HG03175 (cell line): Measurements from ENCODE around the gene CYLD.

Experiments
- ATAC-seq: cut with Tn5 transposase; IDR thresholded peaks from one replicate; pipeline ENCODE4 v1.9.1; 2021; ENCODE audit warnings: mild to moderate bottlenecking, moderate library complexity; ENCODE audit not compliant: unreplicated experiment

Gene CYLD

GRCh38 chr16:50737420-50737959, 4.4 kb upstream of the CYLD start:
- no peak for ATAC-seq

- no peak for ATAC-seq
Observed at GRCh38 chr16:50739031-50739430, 2.9 kb upstream of the CYLD start.

DNA sequence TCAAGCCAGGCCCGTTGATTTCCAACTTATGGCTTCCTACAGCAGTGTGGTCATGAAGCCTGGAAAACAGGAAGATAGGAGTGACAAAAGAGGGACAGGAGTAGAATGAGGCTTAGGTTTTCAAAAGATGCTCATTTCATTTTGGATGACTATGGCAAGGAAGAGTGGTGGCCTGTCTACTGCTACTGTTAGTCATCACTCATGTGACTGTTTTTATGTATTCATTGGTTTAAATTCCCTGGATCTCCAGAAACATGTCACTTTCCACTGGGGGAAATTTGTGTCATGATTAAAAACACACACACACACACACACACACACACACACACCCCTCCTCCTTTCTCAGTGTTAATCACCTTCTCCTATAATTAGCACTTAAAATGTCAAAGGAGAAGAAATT, 1.1 kb upstream of the CYLD start:
- ATAC-seq: no peak

- ATAC-seq: no peak
Observed at GRCh38 chr16:50741225-50741780, 583 bp upstream of the CYLD start.

DNA sequence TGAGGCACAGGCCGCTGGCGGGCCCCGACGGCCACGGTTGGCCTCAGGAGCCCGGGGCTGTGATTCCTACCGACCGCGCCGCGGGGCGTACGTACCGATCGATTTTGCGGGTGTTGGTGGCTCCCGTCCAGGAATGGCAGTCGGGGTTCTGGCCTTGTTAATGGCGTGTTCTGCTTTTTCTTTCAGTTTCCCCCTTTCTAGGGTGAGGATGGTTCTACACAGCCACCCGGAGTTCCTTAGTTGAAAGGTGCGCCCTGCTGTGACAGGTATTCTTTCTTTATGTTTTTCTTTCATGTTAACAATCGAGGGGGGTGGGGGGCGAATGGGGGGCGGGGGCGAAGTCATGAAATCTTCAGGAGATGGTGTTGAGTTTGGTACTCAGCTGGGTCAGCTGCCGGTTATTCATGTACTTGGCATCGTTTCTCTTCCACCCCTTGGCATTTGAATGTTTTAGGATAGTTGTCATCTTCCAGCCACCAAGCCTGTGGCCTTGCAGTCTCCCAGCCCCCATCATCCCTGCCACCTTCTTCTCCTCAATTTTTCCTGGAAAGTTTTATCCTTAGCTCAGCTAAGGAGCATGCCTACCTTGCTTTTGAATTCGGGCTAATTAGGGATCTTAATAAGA, 802 bp downstream of the CYLD start:
- no peak for ATAC-seq

DNA sequence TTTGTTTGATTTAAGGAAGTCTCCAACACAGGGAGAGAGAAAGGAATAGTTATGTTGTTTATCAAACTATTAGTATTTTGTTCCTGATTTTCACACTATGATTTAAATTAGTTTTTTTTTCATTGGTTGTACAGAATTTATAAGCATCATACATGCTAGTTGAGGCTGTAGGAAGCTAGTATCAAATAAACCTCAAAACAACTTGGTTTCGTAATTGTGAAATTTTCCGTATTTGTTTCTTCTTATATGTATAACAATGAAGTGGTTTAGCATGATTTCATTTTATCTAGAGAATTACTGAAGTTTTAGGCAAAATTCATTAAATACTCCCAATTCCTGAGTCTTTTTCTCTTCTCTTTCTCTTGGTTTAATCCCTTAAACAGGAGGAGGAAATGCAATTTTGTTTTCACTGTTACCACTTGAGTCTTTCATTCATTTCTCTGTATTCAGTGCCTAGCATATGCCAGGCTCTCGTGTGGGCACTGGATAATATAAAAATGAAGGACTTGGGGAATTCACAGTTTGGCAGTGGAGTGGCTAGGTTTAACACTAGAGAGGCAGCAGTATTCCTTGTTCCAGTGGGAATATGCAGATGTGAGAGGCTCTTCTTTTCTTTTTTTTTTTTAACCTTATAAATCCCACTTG, 1.8 kb downstream of the CYLD start:
- ATAC-seq: no peak

GRCh38 chr16:50744881-50745280, 3.0 kb downstream of the CYLD start:
- no peak for ATAC-seq

GRCh38 chr16:50745940-50746339, 4.1 kb downstream of the CYLD start:
- ATAC-seq: no peak

DNA sequence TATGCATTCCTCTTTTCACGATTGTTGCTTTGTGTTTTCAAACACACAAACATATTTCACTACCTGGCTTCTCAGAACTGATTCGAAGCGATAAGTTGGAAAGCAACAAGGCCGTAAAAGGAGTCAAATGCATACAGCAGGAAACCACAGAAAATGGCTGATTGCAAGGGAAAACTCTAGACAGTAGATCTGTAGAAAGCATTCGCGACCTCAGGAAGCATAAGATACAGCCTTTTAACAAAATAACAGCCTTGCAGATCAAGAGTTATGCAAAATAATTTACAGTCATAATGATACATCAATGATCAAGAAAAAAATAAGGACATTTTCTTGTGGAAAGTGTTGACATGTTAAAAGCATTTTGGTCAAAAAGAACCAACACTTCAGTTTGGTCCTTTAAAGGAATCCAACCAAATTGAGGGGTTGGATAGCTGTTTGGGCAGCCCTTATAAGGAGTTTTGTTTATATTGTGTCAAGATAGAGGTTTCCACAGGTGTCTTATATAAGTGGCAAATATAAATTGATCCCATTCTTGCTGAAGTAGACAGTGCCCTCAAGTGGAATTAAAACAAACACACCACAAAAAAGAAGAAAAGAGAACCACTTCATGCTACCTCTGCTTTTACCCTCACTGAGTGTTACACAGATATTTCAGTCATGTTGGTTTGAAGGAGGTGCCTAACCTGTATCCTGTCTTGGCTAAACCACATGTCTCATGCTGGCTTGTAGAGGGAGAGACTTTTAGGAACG, 5.5 kb downstream of the CYLD start:
- ATAC-seq: peak; percentile 57

- ATAC-seq: no peak
Observed at GRCh38 chr16:50751528-50751927, 9.6 kb downstream of the CYLD start.

DNA sequence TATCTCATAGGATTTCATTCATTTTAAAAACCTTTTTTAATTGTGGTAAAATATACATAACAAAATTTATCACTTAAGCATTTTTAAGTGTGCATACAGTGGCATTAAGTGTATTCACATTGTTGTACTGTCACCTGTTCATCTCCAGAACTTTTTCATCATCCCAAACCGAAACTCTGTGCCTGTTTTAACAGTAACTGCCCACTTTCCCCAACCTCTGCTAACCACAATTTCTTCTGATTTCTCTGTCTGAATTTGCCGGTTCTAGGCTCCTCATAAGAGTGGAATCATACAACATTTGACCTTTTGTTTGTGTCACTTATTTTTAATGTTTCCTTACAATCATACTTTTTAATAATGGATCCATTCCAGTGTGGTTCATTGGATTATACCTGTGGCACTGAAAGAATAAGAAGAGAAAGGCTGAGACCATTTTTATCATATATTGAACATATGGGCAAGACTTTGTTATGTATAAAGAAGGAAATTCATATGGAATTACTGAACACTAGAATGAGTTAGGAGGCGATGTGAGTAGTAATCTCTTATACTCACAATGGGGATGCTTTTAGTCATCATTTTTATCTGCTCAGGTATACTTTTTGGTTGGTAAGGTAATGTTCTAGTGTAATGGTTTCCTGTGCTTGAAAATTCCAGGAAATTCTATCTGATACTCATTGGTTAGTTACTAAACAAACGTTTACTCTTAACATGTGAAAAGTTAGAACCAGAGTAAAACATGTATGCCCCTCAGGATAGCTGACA, 10.8 kb downstream of the CYLD start:
- no peak for ATAC-seq

DNA sequence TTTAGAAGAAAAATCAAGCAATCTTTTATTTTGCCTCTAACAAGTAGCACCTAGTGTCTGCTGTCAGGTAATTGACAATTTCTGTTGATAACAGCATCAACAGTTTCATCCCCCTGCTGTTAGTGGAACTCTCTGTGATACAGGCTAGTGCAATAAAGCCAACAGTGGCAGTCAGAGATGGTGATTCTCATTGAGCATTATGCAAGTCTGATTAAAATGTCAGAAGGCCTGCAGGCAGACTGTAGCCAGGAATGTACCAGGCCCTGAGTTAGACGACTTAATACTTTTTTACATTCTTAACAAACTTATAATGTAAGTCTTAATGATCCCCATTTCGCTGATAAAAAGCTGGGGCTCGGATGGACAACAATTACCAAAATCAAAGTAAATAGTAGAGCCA, 14.6 kb downstream of the CYLD start:
- ATAC-seq: no peak

DNA sequence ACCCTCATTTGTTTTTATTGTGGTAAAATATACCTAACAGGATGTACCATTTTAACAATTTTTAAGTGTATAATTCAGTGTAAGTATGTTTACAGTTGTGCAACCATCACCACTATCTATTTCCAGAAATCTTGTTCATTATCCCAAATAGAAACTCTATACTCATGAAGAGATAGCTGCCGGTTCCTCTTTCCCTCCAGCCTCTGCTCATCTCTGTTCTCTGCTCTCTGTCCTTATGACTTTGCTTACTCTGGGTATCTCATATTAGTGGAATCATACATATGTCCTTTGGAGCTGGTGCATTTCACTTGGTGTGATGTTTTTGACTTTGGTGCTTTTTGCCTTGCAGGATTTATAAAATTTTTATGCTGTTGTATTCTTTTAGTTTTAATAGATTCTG, 19.4 kb downstream of the CYLD start:
- ATAC-seq: no peak

GRCh38 chr16:50762241-50762640, 20.4 kb downstream of the CYLD start:
- ATAC-seq: no peak

DNA sequence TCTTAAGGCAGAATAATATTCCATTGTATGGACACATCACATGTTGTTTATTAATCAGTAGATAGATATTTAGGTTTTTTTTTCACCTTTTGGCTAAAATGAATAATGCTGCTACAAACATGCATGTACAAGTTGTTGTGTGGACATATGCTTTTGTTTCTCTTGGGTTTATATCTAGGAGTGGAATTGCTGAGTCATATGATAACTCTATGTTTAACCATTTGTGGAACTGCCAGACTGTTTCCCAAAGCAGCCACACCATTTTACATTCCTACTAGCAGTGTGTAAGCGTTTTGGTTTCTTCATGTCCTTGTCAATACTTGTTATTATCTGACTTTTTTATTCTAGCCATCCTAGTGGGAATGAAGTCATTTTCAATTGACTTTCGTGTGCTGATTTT, 21.3 kb downstream of the CYLD start:
- ATAC-seq: no peak

- ATAC-seq: no peak
Observed at GRCh38 chr16:50765260-50765659, 23.4 kb downstream of the CYLD start.

DNA sequence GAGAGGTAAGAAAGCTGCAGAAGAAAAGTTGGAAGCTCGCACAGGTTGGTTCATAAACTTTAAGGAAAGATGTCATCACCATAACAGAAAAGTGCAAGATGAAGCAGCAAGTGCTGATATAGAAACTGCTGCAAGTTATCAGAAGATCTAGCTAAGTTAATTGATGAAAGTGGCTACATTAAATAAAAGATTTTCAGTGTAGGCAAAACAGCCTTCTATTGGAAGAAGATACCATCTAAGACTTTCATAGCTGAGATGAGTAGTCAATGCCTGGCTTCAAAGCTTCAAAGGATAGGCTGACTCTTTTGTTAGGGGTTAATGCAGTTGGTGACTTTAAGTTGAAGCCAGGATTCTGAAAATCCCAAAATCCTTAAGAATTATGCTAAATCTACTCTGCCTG, 24.0 kb downstream of the CYLD start:
- no peak for ATAC-seq

DNA sequence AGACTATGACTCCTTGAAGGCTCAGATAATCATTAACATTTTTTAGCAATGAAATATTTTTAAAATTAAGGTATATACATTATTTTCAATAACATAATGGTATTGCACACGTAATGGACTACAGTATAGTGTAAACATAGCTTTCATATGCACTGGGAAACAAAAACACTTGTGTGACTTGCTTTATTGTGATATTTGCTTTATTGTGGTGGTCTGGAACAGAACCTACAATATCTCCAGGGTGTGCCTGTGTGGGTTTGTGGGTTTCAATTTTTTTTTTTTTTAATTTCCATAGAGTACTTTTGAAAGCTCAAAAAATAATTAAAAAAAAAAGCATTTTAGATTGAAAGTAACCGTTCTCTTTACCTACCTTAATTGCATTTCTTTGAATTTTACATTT, 25.3 kb downstream of the CYLD start:
- ATAC-seq: no peak

DNA sequence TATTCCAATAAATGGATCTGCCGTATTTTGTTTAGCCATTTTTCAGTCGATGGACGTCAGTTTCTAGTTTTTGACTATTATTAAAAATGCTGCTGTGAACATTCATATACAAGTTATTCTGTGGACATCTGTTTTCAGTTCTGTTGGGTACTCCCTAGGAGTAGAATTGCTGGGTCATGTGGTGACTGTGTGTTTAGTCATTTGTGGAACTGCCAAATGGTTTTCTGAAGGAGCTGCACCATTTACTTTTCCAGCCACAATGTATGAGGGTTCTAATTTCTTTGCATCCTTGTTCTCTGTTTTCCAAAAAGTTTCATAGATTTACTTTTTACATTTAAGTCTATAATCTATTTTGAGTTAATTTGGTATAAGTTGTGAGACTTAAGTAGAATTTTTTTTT, 29.5 kb downstream of the CYLD start:
- ATAC-seq: no peak

DNA sequence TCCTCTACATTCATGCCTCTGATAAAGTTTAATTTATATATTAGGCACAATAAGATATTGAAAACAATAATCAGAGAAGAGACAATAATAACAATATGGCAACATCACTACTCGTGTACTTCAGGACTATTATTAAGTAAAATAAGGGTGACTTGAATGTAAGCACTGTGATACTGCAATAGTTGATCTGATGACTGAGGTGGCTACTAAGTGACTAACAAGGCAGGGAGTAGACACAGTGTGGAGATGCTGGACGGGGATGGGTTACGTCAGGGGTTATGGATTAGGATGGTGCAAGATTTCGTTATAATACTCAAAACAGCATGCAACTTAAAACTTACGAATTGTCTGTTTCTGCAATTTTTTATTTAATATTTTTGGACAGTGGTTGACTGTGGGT, 32.5 kb downstream of the CYLD start:
- no peak for ATAC-seq

GRCh38 chr16:50774960-50775359, 33.1 kb downstream of the CYLD start:
- ATAC-seq: no peak
